C4-2B (cell line): ENCODE measurements around the gene CPLANE1.

Source experiments
- H3K27ac ChIP-seq: fragments of 450-650 bp; 2 replicates; pipeline ENCODE4 v1.5.1; 2017
- ZFX ChIP-seq: fragments of 450-650 bp; IDR thresholded peaks from 2 replicates; pipeline ENCODE4 v1.6.1; 2017
- TF ChIP-seq, protein P1 (sequence below): fragments of 450-650 bp; conservative IDR thresholded peaks from 2 replicates; pipeline ENCODE4 v1.5.1; 2017; ENCODE audit warnings: mild to moderate bottlenecking

CPLANE1 gene

DNA sequence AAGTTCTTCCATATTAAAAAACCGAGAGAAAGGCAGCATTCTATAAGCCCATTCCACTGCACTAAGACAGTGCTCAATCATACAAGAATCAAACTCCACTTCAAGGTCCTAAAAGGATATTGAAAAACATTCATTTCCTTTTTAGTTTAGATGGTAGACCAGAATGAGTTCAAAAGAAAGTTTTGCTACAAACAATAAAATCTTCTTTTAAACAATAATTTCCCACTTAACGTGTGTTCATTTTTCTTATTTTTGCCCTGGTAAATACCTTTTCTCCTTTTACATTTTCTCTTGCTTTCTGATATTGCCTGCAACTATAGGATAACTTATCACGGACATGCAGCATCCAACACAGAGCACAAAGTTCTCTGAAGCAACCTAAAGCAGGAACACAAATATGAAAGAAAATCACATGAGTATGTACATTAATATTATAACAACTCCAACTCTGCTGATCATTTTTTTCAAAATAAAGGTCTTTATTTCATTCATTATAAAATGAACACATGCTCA is 61.7 kb downstream of the CPLANE1 start:
- H3K27ac ChIP-seq, result no peak overlapping the region
- TF ChIP-seq, protein P1, sequence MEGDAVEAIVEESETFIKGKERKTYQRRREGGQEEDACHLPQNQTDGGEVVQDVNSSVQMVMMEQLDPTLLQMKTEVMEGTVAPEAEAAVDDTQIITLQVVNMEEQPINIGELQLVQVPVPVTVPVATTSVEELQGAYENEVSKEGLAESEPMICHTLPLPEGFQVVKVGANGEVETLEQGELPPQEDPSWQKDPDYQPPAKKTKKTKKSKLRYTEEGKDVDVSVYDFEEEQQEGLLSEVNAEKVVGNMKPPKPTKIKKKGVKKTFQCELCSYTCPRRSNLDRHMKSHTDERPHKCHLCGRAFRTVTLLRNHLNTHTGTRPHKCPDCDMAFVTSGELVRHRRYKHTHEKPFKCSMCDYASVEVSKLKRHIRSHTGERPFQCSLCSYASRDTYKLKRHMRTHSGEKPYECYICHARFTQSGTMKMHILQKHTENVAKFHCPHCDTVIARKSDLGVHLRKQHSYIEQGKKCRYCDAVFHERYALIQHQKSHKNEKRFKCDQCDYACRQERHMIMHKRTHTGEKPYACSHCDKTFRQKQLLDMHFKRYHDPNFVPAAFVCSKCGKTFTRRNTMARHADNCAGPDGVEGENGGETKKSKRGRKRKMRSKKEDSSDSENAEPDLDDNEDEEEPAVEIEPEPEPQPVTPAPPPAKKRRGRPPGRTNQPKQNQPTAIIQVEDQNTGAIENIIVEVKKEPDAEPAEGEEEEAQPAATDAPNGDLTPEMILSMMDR, result no peak
- TF ChIP-seq ZFX, result no peak

GRCh38 chr5:37184748-37185364 is 64.3 kb downstream of the CPLANE1 start:
- H3K27ac ChIP-seq, result no peak overlapping the region
- no peak for TF ChIP-seq ZFX
- TF ChIP-seq, protein P1, result no peak

DNA sequence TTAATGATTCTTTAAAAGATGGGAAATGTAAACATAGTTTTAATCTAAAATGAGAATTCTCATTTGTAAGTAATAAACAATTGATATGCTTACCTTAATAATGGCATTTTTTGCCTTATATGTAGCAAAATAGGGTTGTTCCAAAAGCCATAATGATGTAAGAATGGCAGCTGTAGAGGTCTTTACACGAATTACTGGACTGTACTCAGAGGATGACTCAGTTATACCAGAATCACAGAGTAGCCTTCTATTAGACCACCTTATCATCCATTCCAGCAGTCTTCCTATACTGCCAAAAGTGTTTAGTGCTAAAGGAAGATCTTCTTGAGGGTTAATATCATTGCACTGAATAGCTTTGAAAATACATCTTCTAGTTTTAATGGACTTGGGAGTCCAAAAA is 66.5 kb downstream of the CPLANE1 start:
- TF ChIP-seq ZFX, result no peak
- TF ChIP-seq, protein P1, result no peak
- H3K27ac ChIP-seq, result no peak overlapping the region

- TF ChIP-seq, protein P1, result no peak
- no peak for TF ChIP-seq ZFX
- H3K27ac ChIP-seq, result no peak overlapping the region
Observed at GRCh38 chr5:37174928-37175327, 74.2 kb downstream of the CPLANE1 start.

GRCh38 chr5:37172957-37173356 is 76.2 kb downstream of the CPLANE1 start:
- TF ChIP-seq, protein P1, result no peak
- H3K27ac ChIP-seq, result no peak overlapping the region

- TF ChIP-seq, protein P1, result no peak
- no peak for TF ChIP-seq ZFX
- no peak overlapping the region for H3K27ac ChIP-seq
Observed at GRCh38 chr5:37170856-37171255, 78.3 kb downstream of the CPLANE1 start.

DNA sequence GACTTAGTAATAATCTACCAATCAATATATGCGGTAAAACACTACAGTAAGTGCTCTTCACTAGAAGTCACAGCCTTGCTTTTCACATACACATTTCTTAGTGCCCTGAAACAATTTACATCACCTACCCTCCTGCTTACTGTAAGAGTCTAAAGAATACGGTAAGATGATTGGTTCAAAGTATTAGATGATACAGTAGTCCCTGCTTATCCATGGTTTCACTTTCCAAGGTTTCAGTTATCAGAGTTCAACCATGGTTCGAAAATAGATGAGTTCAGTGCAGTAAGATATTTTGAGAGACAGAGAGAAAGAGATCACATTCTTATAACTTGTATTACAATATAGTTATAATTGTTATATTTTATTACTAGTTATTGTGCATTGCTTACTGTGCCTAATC is 83.0 kb downstream of the CPLANE1 start:
- H3K27ac ChIP-seq, result no peak overlapping the region
- no peak for TF ChIP-seq ZFX
- TF ChIP-seq, protein P1, result no peak
